HEK293T (cell line): ENCODE measurements around the gene KIRREL3.

Source experiments
- ELF4 ChIP-seq: fragments of 450-650 bp; IDR thresholded peaks from 2 replicates; pipeline ENCODE4 v1.6.1; 2017; ENCODE audit warnings: antibody characterized with exemption
- FOXK2 ChIP-seq: fragments of 450-650 bp; IDR thresholded peaks from 2 replicates; pipeline ENCODE4 v1.6.1; 2016; ENCODE audit warnings: mild to moderate bottlenecking
- HDGF ChIP-seq: fragments of 450-650 bp; IDR thresholded peaks from 2 replicates; pipeline ENCODE4 v1.6.1; 2017; ENCODE audit warnings: antibody characterized with exemption, borderline replicate concordance
- LEF1 ChIP-seq: fragments of 450-650 bp; IDR thresholded peaks from 2 replicates; pipeline ENCODE4 v1.6.1; 2017; ENCODE audit warnings: mild to moderate bottlenecking, borderline replicate concordance
- SUZ12 ChIP-seq: fragments of 450-650 bp; IDR thresholded peaks from 2 replicates; pipeline ENCODE4 v1.6.1; 2016; ENCODE audit warnings: mild to moderate bottlenecking
- TARDBP ChIP-seq: fragments of 450-650 bp; IDR thresholded peaks from 2 replicates; pipeline ENCODE4 v1.6.1; 2016
- ZNF384 ChIP-seq: fragments of 450-650 bp; IDR thresholded peaks from 2 replicates; pipeline ENCODE4 v1.6.1; 2016

- no peak for TF ChIP-seq SUZ12
- TF ChIP-seq ZNF384: no peak
- no peak for TF ChIP-seq ELF4
- TF ChIP-seq TARDBP: no peak
- TF ChIP-seq FOXK2: no peak
- no peak for TF ChIP-seq LEF1
- TF ChIP-seq HDGF: no peak
Measured at GRCh38 chr11:126697936-126698335, 302.6 kb downstream of the KIRREL3 start.
